ENCODE data around the gene HIGD1B. TPM values are rescaled to one million over a fixed set of nuclear protein-coding genes. Genes with fewer than 3 reads are reported as not detected.

Gene HIGD1B
- total and polyA plus RNA-seq, 2 donors (not counting 3 experiments of a cell fraction or from before 2014, with no cell fraction given), result not detected

- Histone ChIP-seq H3K9ac (replicated peaks; ENCODE audit: extremely low read depth, insufficient read depth, low read length) (no peak overlapping the region), H3K79me2 (ENCODE audit: control insufficient read depth, insufficient read depth, low read length) (no peaks in the 10 kb centered on the region), H4K20me1 (replicated peaks; ENCODE audit: control insufficient read depth, extremely low read depth, insufficient read depth, low read length) (no peaks in the 10 kb centered on the region), H3K9me3 (replicated peaks; ENCODE audit: control insufficient read depth, insufficient read depth, low read length) (no peaks in the 10 kb centered on the region), H3K4me1 (ENCODE audit: control insufficient read depth, extremely low read depth, insufficient read depth, low read length) (no peaks in the 10 kb centered on the region), H3K4me3 (replicated peaks in 1 of 3; ENCODE audit: insufficient read depth in 1 of 3, low read depth in 1 of 3, low read length in 3 of 3) (no peak overlapping the region), H3K27ac (ENCODE audit: insufficient read depth, low read depth, low read length) (no peak overlapping the region), H3K9me1 (replicated peaks; ENCODE audit: control insufficient read depth, extremely low read depth, insufficient read depth, low read length) (no peaks in the 10 kb centered on the region), H3K4me2 (ENCODE audit: insufficient read depth, low read length) (no peak overlapping the region), H3K36me3 (ENCODE audit: control insufficient read depth in 2 of 2, extremely low read depth in 1 of 2, insufficient read depth in 2 of 2, low read length in 2 of 2) (no peaks in the 10 kb centered on the region), H3K27me3 (ENCODE audit: control insufficient read depth in 2 of 2, insufficient read depth in 2 of 2, low read length in 2 of 2) (no peaks in the 10 kb centered on the region), H2AFZ (ENCODE audit: low read depth, low read length) (no peak overlapping the region)
- DNase-seq (ENCODE audit: low read depth, low spot score), result no peak
- TF ChIP-seq EZH2 (IDR thresholded peaks at IDR 0.05; ENCODE audit: borderline replicate concordance, low read depth, low read length, severe bottlenecking), result no peak
- no peak for TF ChIP-seq MYC (IDR thresholded peaks at IDR 0.05; ENCODE audit: low read depth, low read length)
- TF ChIP-seq POLR2AphosphoS5 (IDR thresholded peaks at IDR 0.05; ENCODE audit: insufficient read depth, low read depth, low read length), result no peak
- no peak for TF ChIP-seq POLR2A (IDR thresholded peaks at IDR 0.05; ENCODE audit: low read depth, low read length)
- TF ChIP-seq GATA2 (IDR thresholded peaks at IDR 0.05; ENCODE audit: insufficient read depth, insufficient read length, low read depth, low read length), result no peak
- no peak for TF ChIP-seq FOS (IDR thresholded peaks at IDR 0.05; ENCODE audit: borderline replicate concordance, insufficient read depth, low read length)
- TF ChIP-seq JUN (IDR thresholded peaks at IDR 0.05; ENCODE audit: borderline replicate concordance, insufficient read depth, insufficient read length, low read depth), result no peak
- TF ChIP-seq, protein P1, sequence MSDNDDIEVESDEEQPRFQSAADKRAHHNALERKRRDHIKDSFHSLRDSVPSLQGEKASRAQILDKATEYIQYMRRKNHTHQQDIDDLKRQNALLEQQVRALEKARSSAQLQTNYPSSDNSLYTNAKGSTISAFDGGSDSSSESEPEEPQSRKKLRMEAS (IDR thresholded peaks at IDR 0.05; ENCODE audit: insufficient read depth, insufficient read length), result no peak
- no peak for TF ChIP-seq CTCF (IDR thresholded peaks at IDR 0.05; ENCODE audit: extremely low read depth in 1 of 2, insufficient read depth in 1 of 2, low read depth in 1 of 2, low read length in 2 of 2)
- intact Hi-C loops (cut with micrococcal nuclease) (no loop called here), dilution Hi-C loops (cut with MboI; ENCODE audit: extremely low pct_ligation_motif_present, low sequenced_read_pairs) (no loop called here)
- ChIA-PET POLR2A (no interaction called here), CTCF (interaction anchor here (1.1 to 1.2 kb wide), 2 partner anchors 32 to 62 kb away, joined by 3 read pairs; no protein-coding TSS in a partner anchor)
- no peak for FAIRE-seq
- BruUV-seq (replicated peaks), result no TSS peak
These were observed 7.4 kb upstream of the HIGD1B start for GRCh38 chr17:44840274-44840673.
